Measurements from ENCODE around the gene HOXA3.

DNA sequence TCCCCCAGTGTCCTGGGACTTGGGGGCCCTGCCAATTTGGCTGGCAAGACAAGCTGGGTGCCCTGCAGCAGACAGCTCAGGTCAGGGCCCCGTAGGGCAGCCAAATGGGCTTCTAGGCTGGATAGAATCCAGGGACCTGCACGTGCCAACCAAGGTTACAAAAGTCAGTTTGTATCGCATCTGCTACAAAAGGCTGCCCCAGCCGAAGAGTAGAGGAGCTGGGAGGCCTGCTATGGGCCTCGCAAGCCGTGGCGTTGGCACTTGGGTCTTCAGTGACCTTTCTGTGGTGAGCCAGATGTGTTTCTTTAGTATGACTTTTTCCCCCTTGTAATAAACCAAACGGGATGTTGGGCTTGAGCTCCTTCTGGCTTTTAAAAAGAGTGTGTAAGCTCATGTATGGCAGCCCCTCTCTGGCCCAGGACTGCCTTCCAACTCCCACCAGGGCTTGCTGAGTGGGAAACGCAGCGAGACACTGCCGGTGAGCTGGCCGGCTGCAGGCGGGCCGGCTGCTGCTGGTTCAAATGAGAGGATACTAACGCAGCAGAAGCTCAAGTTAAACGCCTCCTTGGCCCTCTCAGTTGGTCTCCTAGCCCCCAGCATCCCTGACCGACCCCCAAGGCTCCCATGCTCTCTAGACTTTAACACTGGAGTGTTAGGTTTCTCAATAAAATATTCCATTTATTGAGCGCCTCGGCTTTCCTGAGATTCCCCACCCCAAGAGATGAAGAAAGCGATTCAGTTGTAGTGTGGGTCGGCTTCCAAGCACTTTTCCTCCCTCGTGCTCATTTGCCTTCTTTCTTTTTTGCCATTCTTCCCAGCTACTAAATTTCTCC, 24.8 kb upstream of the HOXA3 start:
- TF ChIP-seq KDM5A (IDR thresholded peaks at IDR 0.05; ENCODE audit: low read length) (no peak), BRCA1 (IDR thresholded peaks at IDR 0.05; ENCODE audit: low read depth, low read length) (no peak), EP300 (IDR thresholded peaks at IDR 0.05; ENCODE audit: borderline replicate concordance in 1 of 2, low read depth in 2 of 2, low read length in 2 of 2) (no peak), SP2 (IDR thresholded peaks at IDR 0.05; ENCODE audit: low read length) (no peak), EZH2 (IDR thresholded peaks at IDR 0.05; ENCODE audit: low read depth, low read length, severe bottlenecking) (no peak), POLR2A (IDR thresholded peaks at IDR 0.05; ENCODE audit: control extremely low read depth in 1 of 2, low read depth in 2 of 2, low read length in 2 of 2) (no peak), SIN3A (conservative IDR thresholded peaks at IDR 0.05 in 1 of 2, IDR thresholded peaks at IDR 0.05 in 1 of 2; ENCODE audit: low read depth in 1 of 2, low read length in 2 of 2) (no peak), YY1 (IDR thresholded peaks at IDR 0.05; ENCODE audit: low read depth, low read length) (no peak)
- TF ChIP-seq, protein P1, sequence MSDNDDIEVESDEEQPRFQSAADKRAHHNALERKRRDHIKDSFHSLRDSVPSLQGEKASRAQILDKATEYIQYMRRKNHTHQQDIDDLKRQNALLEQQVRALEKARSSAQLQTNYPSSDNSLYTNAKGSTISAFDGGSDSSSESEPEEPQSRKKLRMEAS (IDR thresholded peaks at IDR 0.05) = no peak
- TF ChIP-seq, protein P2, sequence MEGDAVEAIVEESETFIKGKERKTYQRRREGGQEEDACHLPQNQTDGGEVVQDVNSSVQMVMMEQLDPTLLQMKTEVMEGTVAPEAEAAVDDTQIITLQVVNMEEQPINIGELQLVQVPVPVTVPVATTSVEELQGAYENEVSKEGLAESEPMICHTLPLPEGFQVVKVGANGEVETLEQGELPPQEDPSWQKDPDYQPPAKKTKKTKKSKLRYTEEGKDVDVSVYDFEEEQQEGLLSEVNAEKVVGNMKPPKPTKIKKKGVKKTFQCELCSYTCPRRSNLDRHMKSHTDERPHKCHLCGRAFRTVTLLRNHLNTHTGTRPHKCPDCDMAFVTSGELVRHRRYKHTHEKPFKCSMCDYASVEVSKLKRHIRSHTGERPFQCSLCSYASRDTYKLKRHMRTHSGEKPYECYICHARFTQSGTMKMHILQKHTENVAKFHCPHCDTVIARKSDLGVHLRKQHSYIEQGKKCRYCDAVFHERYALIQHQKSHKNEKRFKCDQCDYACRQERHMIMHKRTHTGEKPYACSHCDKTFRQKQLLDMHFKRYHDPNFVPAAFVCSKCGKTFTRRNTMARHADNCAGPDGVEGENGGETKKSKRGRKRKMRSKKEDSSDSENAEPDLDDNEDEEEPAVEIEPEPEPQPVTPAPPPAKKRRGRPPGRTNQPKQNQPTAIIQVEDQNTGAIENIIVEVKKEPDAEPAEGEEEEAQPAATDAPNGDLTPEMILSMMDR (IDR thresholded peaks at IDR 0.05; ENCODE audit: control extremely low read depth in 1 of 3, insufficient read depth in 1 of 3, low read depth in 1 of 3, low read length in 3 of 3) = no peak
